Right lobe of liver (tissue), 4 donors: ENCODE results near the gene SLC39A11.

Source experiments
- POLR2A ChIP-seq: fragments of 450-650 bp; IDR thresholded peaks from one replicate; pipeline ENCODE4 v1.6.1; 2017; ENCODE audit warnings: antibody characterized with exemption, mild to moderate bottlenecking
- TF ChIP-seq, protein P1 (sequence below), 4 donors: fragments of 200-600 bp in 3 of 4; fragments of 450-650 bp in 1 of 4; IDR thresholded peaks; one replicate each; pipeline versions ENCODE4 v1.5.1 to v1.8.0; 2016 to 2022; ENCODE audit warnings: antibody characterized with exemption in 4 of 4, mild to moderate bottlenecking in 2 of 4
- donor health status: DM: no; HTN: no; CAD: no.
- donor health status: DM: no; HTN: no; CAD: no.
- donor health status: DM: no; HTN: yes; CAD: no.

DNA sequence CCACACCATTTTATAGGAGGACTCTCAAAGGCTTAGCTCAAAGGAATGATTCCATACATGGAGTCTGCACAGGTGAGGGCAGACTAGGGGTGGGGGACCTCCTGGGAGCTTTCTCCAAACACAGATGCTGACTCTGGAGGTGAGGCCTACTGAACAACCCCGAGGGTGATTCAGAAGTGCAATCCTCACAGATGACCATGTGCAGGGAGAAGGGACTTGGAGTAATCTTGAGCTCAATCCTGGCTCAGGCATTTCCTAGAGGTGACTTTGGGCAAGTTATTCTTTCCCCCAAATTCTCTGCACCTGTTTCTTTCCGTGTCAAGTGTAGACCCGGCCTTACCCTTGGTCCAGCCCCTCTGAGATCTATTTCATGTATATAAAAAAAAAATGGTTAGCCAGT is 401.5 kb downstream of the SLC39A11 start:
- TF ChIP-seq, protein P1, sequence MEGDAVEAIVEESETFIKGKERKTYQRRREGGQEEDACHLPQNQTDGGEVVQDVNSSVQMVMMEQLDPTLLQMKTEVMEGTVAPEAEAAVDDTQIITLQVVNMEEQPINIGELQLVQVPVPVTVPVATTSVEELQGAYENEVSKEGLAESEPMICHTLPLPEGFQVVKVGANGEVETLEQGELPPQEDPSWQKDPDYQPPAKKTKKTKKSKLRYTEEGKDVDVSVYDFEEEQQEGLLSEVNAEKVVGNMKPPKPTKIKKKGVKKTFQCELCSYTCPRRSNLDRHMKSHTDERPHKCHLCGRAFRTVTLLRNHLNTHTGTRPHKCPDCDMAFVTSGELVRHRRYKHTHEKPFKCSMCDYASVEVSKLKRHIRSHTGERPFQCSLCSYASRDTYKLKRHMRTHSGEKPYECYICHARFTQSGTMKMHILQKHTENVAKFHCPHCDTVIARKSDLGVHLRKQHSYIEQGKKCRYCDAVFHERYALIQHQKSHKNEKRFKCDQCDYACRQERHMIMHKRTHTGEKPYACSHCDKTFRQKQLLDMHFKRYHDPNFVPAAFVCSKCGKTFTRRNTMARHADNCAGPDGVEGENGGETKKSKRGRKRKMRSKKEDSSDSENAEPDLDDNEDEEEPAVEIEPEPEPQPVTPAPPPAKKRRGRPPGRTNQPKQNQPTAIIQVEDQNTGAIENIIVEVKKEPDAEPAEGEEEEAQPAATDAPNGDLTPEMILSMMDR (IDR thresholded peaks at IDR 0.05) = no peak
- TF ChIP-seq POLR2A = no peak
